ENCODE results near the gene SPDYC. TPM values are rescaled to one million over a fixed set of nuclear protein-coding genes. Genes with fewer than 3 reads are reported as not detected.
A peak's percentile ranks its signal among the peaks of the same experiment; 100 is the strongest.

The SPDYC gene
- polyA plus RNA-seq, 3 donors from 2014 or later: not detected

DNA sequence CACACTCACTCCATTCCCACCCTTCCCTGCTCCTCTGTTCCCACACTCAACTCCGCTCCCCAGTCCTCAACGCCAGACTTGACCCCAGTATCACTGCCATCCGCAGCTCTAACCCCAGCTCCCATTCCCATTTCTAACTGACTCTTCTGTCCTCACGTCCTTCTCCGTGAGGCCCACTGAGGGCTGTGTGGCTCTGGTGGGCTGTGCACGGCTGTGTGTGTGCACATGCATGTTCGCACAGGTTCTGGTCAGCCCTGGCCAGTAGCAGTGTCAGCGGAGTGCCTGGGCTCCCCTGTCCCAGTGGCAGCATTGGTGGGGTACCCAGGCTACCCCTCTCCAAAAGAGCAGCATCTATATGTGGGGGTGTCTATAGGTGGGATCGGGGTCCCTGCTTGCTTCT, 16.7 kb downstream of the SPDYC start:
- no peaks in the 10 kb centered on the region for H3K9me3 Mint-ChIP-seq
- peaks cover 21 to 29% of the 10 kb centered on the region in 2 donors for H3K4me1 Mint-ChIP-seq
- no peak for DNase-seq
- no peak overlapping the region for H3K4me3 Mint-ChIP-seq
- peaks cover 0 to 3% (median 0%) of the 10 kb centered on the region in 3 donors for H3K27me3 Mint-ChIP-seq (ENCODE audit: low read depth in 3 of 3)
- H3K36me3 Mint-ChIP-seq: peaks cover 19 to 31% (median 21%) of the 10 kb centered on the region in 3 donors
- peak overlapping the region in 2 of 6 donors; percentile 38 to 50 for H3K27ac Mint-ChIP-seq

DNA sequence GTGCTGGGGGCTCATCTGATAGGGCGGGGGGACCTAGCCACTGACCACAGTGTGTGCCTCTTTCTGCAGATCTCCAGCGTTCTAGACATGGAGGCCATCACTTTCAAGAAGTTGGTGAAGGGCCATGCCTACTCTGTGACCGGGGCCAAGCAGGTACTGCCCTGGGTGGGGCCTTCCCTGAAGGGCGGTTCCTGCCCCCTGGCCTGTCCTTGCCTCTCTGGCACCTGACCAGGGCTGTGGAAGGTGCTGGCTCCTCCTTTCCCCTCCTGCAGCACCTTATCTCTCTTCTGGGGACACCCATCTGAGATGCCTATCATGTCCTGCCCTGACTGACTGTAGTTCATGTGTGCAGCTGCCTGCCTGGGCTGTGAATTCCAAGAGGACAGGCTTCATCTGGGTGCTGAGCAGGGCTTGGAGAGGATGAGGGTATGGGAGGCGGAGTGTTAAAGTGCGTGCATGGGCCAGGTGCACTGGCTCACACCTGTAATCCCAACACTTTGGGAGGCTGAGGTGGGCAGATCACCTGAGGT, 17.2 kb downstream of the SPDYC start:
- peaks cover 0 to 3% (median 0%) of the 10 kb centered on the region in 3 donors for H3K27me3 Mint-ChIP-seq (ENCODE audit: low read depth in 3 of 3)
- H3K36me3 Mint-ChIP-seq: peaks cover 19 to 33% (median 21%) of the 10 kb centered on the region in 3 donors
- DNase-seq: no peak
- H3K9me3 Mint-ChIP-seq: no peaks in the 10 kb centered on the region
- peaks cover 21 to 27% of the 10 kb centered on the region in 2 donors for H3K4me1 Mint-ChIP-seq
- no peak overlapping the region for H3K4me3 Mint-ChIP-seq
- H3K27ac Mint-ChIP-seq: peak overlapping the region in 2 of 6 donors; percentile 34 to 62

DNA sequence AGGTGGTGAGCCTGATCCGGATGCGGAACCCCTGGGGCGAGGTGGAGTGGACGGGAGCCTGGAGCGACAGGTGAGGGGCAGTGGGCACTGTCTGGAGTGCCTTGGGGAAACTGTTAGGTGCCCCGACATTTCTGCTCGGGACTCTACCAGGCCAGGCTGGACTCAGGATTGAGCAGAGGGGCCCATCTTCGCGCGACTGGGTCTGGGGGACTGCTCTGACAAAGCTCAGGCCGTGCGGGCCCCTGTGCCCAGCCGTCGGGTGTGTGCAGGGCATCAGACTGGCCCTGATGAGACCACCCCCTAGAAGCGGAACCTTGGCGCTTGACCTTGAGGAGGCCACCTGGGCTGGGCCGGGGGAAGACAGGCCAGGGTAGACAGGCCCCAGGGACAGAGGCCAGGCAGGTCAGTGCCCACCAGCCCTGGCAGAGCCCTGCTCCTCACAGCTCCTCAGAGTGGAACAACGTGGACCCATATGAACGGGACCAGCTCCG, 18.0 kb downstream of the SPDYC start:
- Mint-ChIP-seq H3K36me3 (peaks cover 19 to 35% (median 21%) of the 10 kb centered on the region in 3 donors), H3K27ac (no peak overlapping the region), H3K4me3 (no peak overlapping the region), H3K4me1 (peaks cover 13 to 20% of the 10 kb centered on the region in 2 donors), H3K27me3 (ENCODE audit: low read depth in 3 of 3) (peaks cover 0 to 3% (median 0%) of the 10 kb centered on the region in 3 donors), H3K9me3 (no peaks in the 10 kb centered on the region)
- DNase-seq: no peak

DNA sequence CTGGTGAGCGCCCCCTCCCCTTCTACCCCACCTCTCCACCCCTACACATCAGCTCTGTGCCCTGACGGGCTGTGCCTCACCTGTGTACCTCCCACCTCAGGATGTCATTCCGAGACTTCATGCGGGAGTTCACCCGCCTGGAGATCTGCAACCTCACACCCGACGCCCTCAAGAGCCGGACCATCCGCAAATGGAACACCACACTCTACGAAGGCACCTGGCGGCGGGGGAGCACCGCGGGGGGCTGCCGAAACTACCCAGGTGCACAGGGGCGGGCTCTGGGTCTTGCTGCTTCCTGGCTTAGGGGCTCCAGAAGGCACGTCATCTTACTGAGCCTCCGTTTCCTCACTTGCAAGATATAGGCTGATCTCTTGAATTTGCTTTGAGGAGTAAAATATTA, 18.5 kb downstream of the SPDYC start:
- no peak for DNase-seq
- H3K36me3 Mint-ChIP-seq: peaks cover 19 to 35% (median 21%) of the 10 kb centered on the region in 3 donors
- H3K4me3 Mint-ChIP-seq: no peak overlapping the region
- peak overlapping the region in 1 of 6 donors; percentile 80 for H3K27ac Mint-ChIP-seq
- H3K9me3 Mint-ChIP-seq: no peaks in the 10 kb centered on the region
- H3K4me1 Mint-ChIP-seq: peaks cover 8 to 18% of the 10 kb centered on the region in 2 donors
- H3K27me3 Mint-ChIP-seq (ENCODE audit: low read depth in 3 of 3): peaks cover 0 to 3% (median 0%) of the 10 kb centered on the region in 3 donors

DNA sequence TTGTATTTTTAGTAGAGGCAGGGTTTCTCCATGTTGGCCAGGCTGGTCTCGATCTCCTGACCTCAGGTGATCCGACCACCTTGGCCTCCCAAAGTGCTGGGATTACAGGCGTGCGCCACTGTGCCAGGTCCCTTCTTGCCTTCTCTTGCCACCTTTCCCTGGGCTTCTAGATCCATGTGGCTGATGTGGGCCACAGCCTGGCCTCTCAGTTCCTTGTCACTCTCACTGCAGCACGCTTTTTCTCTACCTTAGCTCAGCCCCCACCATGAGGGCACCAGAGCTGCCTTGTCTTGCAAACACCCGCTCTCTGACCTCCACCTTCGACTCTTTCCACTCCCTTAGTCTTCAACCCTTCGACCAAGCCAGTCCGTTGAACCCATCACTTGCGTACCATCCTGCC, 19.2 kb downstream of the SPDYC start:
- Mint-ChIP-seq H3K27me3 (ENCODE audit: low read depth in 3 of 3) (peaks cover 0 to 3% (median 0%) of the 10 kb centered on the region in 3 donors), H3K36me3 (peaks cover 19 to 35% (median 21%) of the 10 kb centered on the region in 3 donors), H3K4me1 (peaks cover 4 to 15% of the 10 kb centered on the region in 2 donors), H3K4me3 (no peak overlapping the region), H3K27ac (peak overlapping the region in 1 of 6 donors; percentile 67), H3K9me3 (no peaks in the 10 kb centered on the region)
- no peak for DNase-seq

DNA sequence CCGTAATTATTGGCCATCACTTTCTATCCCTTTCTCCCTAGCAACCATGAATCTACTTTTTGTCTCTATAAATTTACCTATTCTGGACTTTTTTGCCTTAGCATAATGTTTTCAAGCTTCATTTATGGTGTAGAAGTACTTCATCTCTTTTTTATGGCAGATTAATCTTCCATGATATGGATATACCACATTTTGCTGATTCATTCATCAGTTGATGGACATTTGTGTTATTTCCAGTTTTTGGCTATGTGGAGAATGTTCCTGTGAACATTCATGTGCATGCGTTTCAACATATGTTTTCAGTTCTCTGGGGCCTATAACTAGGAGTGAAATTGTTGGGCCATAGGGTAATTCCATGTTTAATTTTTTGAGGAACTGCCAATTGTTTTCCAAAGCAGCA, 24.5 kb downstream of the SPDYC start:
- H3K27ac Mint-ChIP-seq: peak overlapping the region in 2 of 6 donors; percentile 19 to 34
- H3K4me1 Mint-ChIP-seq: peaks cover 10 to 18% of the 10 kb centered on the region in 2 donors
- peaks cover 0 to 1% (median 0%) of the 10 kb centered on the region in 3 donors for H3K27me3 Mint-ChIP-seq (ENCODE audit: low read depth in 3 of 3)
- H3K4me3 Mint-ChIP-seq: no peak overlapping the region
- H3K9me3 Mint-ChIP-seq: no peaks in the 10 kb centered on the region
- H3K36me3 Mint-ChIP-seq: peaks cover 22 to 42% (median 25%) of the 10 kb centered on the region in 3 donors
- no peak for DNase-seq

DNA sequence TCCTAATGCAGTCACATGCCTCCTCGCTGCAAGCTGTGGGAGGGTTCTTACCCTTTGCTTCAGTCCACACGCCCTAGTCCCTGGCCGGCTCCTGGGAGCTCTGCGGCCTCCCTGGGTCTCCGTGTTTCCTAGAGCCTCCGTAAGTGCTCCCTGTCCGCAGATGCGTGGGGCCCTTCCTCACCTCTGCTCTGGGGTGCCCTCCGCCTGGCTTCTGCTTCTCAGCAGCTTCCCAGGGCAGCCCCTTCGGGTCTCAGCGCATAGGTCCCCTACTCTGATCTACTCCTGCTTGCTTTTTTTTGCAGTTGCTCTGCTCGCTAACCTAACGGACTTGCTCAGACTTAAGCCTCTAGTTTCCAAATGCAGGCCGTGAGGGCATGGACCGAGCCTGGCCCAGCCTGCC, 34.1 kb downstream of the SPDYC start:
- Mint-ChIP-seq H3K4me3 (no peak overlapping the region), H3K9me3 (no peaks in the 10 kb centered on the region), H3K27ac (no peak overlapping the region), H3K4me1 (peaks cover 0 to 7% of the 10 kb centered on the region in 2 donors), H3K27me3 (ENCODE audit: low read depth in 3 of 3) (peaks cover 0 to 1% (median 0%) of the 10 kb centered on the region in 3 donors), H3K36me3 (peaks cover 0 to 31% (median 8%) of the 10 kb centered on the region in 3 donors)
- no peak for DNase-seq

DNA sequence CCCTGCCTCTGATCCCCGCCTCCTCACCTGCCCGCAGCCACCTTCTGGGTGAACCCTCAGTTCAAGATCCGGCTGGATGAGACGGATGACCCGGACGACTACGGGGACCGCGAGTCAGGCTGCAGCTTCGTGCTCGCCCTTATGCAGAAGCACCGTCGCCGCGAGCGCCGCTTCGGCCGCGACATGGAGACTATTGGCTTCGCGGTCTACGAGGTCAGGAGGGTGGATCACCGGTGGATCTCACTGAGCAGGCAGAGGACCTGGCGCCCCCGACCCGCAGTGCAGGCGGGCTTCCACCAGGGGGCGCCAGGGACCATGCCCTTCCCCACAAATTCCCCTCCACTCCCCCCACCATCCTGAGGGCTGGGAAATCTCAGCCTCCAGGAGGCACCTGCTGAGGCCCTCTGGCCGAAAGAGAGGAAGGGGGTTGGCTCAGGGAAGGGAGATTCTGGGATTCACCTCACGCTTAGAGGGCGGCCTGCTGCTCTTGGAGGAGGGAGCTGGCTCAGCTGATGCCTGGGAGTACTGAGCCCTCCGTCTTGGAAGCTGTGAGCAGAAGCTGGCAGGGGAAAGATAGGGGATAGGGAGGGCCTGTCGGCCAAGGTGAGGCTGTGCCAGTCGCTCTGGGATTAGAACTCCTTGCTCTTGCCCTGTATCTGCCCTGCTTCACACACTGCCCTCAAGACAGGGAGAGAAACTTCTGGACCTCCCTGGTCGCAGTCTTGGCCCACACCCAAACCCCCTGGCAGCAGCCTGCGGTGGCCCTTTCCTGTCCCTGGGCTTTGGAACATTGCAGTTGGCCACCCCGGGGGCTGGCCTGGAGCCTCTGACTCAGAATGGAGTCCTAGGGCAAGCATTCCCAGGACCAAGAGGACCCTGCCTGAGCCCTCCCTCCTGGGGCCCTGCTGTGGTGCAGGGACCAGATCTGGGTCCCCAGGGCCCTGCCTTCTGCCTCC, 34.9 kb downstream of the SPDYC start:
- peak; percentile 46 to 57 (median 55) for DNase-seq
- Mint-ChIP-seq H3K9me3 (no peaks in the 10 kb centered on the region), H3K27ac (no peak overlapping the region), H3K4me1 (peaks cover 0 to 10% of the 10 kb centered on the region in 2 donors), H3K4me3 (no peak overlapping the region), H3K27me3 (ENCODE audit: low read depth in 3 of 3) (peaks cover 0 to 1% (median 0%) of the 10 kb centered on the region in 3 donors), H3K36me3 (peaks cover 0 to 32% (median 10%) of the 10 kb centered on the region in 3 donors)

DNA sequence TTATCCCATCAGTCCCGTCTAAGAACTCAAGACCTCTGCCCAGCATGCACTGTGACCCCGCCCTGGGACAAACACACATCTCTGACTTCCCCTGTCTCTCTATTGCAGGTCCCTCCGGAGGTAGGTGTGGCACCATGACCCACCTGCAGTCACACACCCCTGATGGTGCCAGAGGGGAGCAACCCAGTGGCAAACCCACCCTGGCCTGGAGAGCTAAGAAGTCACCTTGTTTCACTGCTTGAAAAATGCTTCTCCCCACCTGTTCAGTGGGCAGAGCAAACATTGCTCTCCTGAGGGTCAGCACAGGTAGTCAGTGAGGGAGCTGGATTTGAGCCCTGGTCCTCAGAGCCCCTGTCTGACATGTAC, 35.6 kb downstream of the SPDYC start:
- Mint-ChIP-seq H3K27me3 (ENCODE audit: low read depth in 3 of 3) (peaks cover 0 to 1% (median 0%) of the 10 kb centered on the region in 3 donors), H3K4me3 (no peak overlapping the region), H3K9me3 (no peaks in the 10 kb centered on the region), H3K27ac (no peak overlapping the region), H3K4me1 (peaks cover 0 to 14% of the 10 kb centered on the region in 2 donors), H3K36me3 (peaks cover 0 to 32% (median 10%) of the 10 kb centered on the region in 3 donors)
- no peak for DNase-seq

DNA sequence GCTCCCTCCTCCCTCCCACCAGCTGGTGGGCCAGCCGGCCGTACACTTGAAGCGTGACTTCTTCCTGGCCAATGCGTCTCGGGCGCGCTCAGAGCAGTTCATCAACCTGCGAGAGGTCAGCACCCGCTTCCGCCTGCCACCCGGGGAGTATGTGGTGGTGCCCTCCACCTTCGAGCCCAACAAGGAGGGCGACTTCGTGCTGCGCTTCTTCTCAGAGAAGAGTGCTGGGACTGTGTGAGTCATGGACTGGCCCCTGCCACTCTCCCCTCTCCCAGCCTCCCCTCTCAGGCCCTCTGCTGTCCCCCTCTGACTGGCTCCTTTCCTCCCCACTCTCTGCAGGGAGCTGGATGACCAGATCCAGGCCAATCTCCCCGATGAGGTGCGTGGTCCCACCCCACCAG, 36.4 kb downstream of the SPDYC start:
- Mint-ChIP-seq H3K27me3 (ENCODE audit: low read depth in 3 of 3) (peaks cover 0 to 1% (median 0%) of the 10 kb centered on the region in 3 donors), H3K4me1 (peaks cover 0 to 15% of the 10 kb centered on the region in 2 donors), H3K36me3 (peaks cover 0 to 32% (median 10%) of the 10 kb centered on the region in 3 donors), H3K4me3 (no peak overlapping the region), H3K27ac (no peak overlapping the region), H3K9me3 (no peaks in the 10 kb centered on the region)
- DNase-seq: no peak

DNA sequence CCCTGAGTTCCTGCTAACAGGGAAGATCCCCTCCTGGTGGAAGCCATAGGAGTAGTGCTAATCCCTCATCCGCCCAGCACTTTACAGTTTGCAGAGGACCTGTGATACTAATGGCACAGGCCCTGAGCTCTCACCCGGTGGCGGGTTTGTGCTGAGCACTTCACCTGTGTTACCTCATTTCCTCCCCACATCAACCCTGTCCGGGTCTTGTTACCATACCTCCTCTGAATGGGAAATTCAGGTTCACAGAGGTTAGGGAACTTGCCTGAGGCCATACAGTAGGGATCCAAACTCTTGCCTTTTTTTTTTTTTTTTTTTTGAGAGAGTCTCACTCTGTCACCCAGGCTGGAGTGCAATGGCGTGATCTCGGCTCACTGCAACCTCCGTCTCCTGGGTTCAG, 36.9 kb downstream of the SPDYC start:
- Mint-ChIP-seq H3K27ac (no peak overlapping the region), H3K9me3 (no peaks in the 10 kb centered on the region), H3K27me3 (ENCODE audit: low read depth in 3 of 3) (peaks cover 0 to 1% (median 0%) of the 10 kb centered on the region in 3 donors), H3K4me1 (peaks cover 0 to 15% of the 10 kb centered on the region in 2 donors), H3K4me3 (no peak overlapping the region), H3K36me3 (peaks cover 0 to 32% (median 10%) of the 10 kb centered on the region in 3 donors)
- no peak for DNase-seq

DNA sequence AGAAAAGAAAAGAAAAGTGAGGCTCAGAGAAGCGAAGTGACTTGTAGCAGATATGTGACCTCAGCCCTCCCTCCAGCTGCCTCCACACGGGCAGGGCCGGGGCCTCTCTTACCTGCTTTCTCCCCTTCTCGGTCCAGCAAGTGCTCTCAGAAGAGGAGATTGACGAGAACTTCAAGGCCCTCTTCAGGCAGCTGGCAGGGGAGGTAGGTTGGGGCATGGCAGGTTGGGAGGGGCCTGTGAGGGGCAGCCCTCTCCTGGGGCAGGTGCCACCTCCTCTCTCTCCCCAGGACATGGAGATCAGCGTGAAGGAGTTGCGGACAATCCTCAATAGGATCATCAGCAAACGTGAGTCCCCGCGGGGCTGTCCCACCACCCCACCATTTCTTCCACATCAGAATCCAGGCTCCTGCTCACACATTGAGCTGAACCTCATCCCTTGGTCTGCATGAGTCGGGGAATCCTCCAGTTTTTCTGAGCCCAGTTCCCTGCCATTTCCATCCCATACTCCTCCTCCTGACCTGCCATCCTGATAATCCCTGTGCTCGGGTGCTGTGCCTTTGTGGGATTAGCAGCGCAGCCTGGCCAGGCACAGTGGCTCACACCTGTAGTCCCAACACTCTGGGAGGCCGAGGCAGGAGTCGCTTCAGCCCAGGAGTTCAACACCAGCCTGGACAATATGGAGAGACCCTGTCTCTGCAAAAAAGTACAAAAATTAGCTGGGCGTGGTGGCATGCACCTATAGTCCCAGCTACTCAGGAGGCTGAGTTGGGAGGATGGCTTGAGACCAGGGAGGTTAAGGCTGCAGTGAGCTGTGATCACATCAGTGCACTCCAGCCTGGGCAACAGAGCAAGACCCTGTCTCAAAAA, 38.1 kb downstream of the SPDYC start:
- DNase-seq: no peak
- H3K27ac Mint-ChIP-seq: no peak overlapping the region
- peaks cover 7 to 23% of the 10 kb centered on the region in 2 donors for H3K4me1 Mint-ChIP-seq
- no peaks in the 10 kb centered on the region for H3K27me3 Mint-ChIP-seq (ENCODE audit: low read depth in 3 of 3)
- H3K36me3 Mint-ChIP-seq: peaks cover 0 to 32% (median 10%) of the 10 kb centered on the region in 3 donors
- H3K4me3 Mint-ChIP-seq: no peak overlapping the region
- no peaks in the 10 kb centered on the region for H3K9me3 Mint-ChIP-seq

Measured in immature natural killer cell (primary cell).